Measurements from ENCODE around the gene TUNAR.

DNA sequence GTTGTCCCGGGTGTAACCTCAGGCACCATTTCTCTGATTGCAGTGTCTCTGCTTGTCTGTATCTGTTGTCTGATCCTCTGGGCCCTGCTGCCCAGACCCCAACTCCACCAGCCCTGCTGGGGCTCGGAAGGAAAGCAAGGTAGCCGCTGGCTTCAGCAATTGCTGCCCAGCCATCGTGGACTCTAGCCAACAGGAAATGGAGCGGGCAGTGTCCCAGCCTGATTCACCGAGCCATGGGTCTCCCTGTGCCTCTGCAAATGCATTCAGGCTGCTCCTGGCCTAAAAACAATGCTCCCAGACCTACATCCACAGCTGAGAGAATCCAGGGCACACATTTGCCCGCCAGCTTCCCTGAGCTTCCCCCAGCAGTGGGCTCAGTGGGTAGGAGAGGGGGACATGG, 9.2 kb downstream of the TUNAR start:
- TF ChIP-seq CTCF (conservative IDR thresholded peaks at IDR 0.05) (no peak), EZH2 (IDR thresholded peaks at IDR 0.05; ENCODE audit: low read depth) (no peak)

Data from PC-9 (cell line).